HG02840 (cell line): ENCODE data around the gene VPS9D1.

ENCODE experiments used
- ATAC-seq: cut with Tn5 transposase; IDR thresholded peaks from one replicate; pipeline ENCODE4 v1.9.1; 2021; ENCODE audit warnings: mild to moderate bottlenecking, moderate library complexity, moderate number of reproducible peaks; ENCODE audit not compliant: unreplicated experiment, low FRiP score

Gene VPS9D1

GRCh38 chr16:89720813-89721545 lies at the start of gene VPS9D1, which contains the start of gene ZNF276:
TSS of gene VPS9D1 (minus strand) at chr16:89720898. CDS start at chr16:89720861, 37 bp downstream.
TSS of gene ZNF276 (plus strand) at chr16:89721537. CDS start at chr16:89721641, 104 bp downstream.
- peak; percentile 50 for ATAC-seq

- no peak for ATAC-seq
Measured at GRCh38 chr16:89770367-89770766, 49.7 kb upstream of the VPS9D1 start.

GRCh38 chr16:89765292-89765830 lies 44.7 kb upstream of the VPS9D1 start:
- ATAC-seq = peak; percentile 3

- ATAC-seq = peak; percentile 81
Measured at GRCh38 chr16:89764711-89765201, 44.1 kb upstream of the VPS9D1 start.

- ATAC-seq = no peak
Measured at GRCh38 chr16:89761304-89761922, 40.7 kb upstream of the VPS9D1 start.

GRCh38 chr16:89759746-89760340 lies 39.1 kb upstream of the VPS9D1 start:
- no peak for ATAC-seq

GRCh38 chr16:89749637-89750036 lies 28.9 kb upstream of the VPS9D1 start:
- no peak for ATAC-seq

- ATAC-seq = no peak
Measured at GRCh38 chr16:89748921-89749320, 28.2 kb upstream of the VPS9D1 start.

- no peak for ATAC-seq
Measured at GRCh38 chr16:89748076-89748475, 27.4 kb upstream of the VPS9D1 start.

- ATAC-seq = no peak
Measured at GRCh38 chr16:89746043-89746442, 25.3 kb upstream of the VPS9D1 start.

- no peak for ATAC-seq
Measured at GRCh38 chr16:89744813-89745212, 24.1 kb upstream of the VPS9D1 start.

- no peak for ATAC-seq
Measured at GRCh38 chr16:89742948-89743347, 22.2 kb upstream of the VPS9D1 start.

GRCh38 chr16:89741342-89742014 lies 20.8 kb upstream of the VPS9D1 start:
- ATAC-seq = no peak

- ATAC-seq = no peak
Measured at GRCh38 chr16:89739383-89739782, 18.7 kb upstream of the VPS9D1 start.

- no peak for ATAC-seq
Measured at GRCh38 chr16:89738538-89739317, 18.0 kb upstream of the VPS9D1 start.

- no peak for ATAC-seq
Measured at GRCh38 chr16:89738072-89738377, 17.3 kb upstream of the VPS9D1 start.

GRCh38 chr16:89737341-89738071 lies 16.8 kb upstream of the VPS9D1 start:
- no peak for ATAC-seq

GRCh38 chr16:89736554-89736953 lies 15.9 kb upstream of the VPS9D1 start:
- no peak for ATAC-seq

GRCh38 chr16:89733792-89734191 lies 13.1 kb upstream of the VPS9D1 start:
- ATAC-seq = no peak
